K562 (cell line): ENCODE data around the gene CCDC195.

Source experiments
- CTCF ChIP-seq, 3 experiments: IDR thresholded peaks in 2 of 3; conservative IDR thresholded peaks in 1 of 3; 2 replicates each; pipeline ENCODE4 v1.5.1; 2011 to 2012; ENCODE audit warnings: low read length in 3 of 3, mild to moderate bottlenecking in 3 of 3, control low read depth in 2 of 3, improper control_type of control experiment in 1 of 3, inconsistent platforms in 1 of 3, low read depth in 1 of 3, mixed read lengths in 1 of 3, moderate library complexity in 1 of 3; ENCODE audit not compliant: insufficient read depth in 2 of 3
- EP300 ChIP-seq: IDR thresholded peaks from 2 replicates; pipeline ENCODE4 v1.6.1; 2012; ENCODE audit warnings: low read length, improper control_type of control experiment
- EZH2 ChIP-seq: IDR thresholded peaks from 2 replicates; pipeline ENCODE4 v1.6.1; 2012; ENCODE audit warnings: low read depth, mild to moderate bottlenecking, inconsistent platforms, low read length, borderline replicate concordance
- FOXA1 ChIP-seq: fragments of 450-650 bp; IDR thresholded peaks from 2 replicates; pipeline ENCODE4 v1.6.1; 2016; ENCODE audit warnings: mild to moderate bottlenecking, borderline replicate concordance
- FOXK1 ChIP-seq: sonication (generic); formaldehyde crosslinking; IDR thresholded peaks from 2 replicates; pipeline ENCODE4 v1.8.0; 2022; ENCODE audit warnings: missing genetic modification reagents, mild to moderate bottlenecking, borderline replicate concordance
- MAX ChIP-seq: sonication (generic); formaldehyde crosslinking; IDR thresholded peaks from 2 replicates; pipeline ENCODE4 v1.9.0; 2022; ENCODE audit warnings: mild to moderate bottlenecking, missing genetic modification reagents
- RNF2 ChIP-seq: sonication (generic); IDR thresholded peaks from 2 replicates; pipeline ENCODE4 v1.6.1; 2016
- TBL1XR1 ChIP-seq, 2 experiments: IDR thresholded peaks; 2 replicates each; pipeline ENCODE4 v1.6.1; 2012; ENCODE audit warnings: improper control_type of control experiment in 2 of 2, low read length in 2 of 2, mild to moderate bottlenecking in 1 of 2
- TF ChIP-seq, protein P1 (sequence below): sonication (generic); formaldehyde crosslinking; IDR thresholded peaks from 2 replicates; pipeline ENCODE4 v1.8.0; 2022; ENCODE audit warnings: missing genetic modification reagents, mild to moderate bottlenecking, moderate library complexity, borderline replicate concordance
- TF ChIP-seq, protein P2 (sequence below), 2 experiments: fragments of 450-650 bp in 1 of 2; sonication (generic) in 1 of 2; formaldehyde crosslinking in 1 of 2; IDR thresholded peaks in 1 of 2; conservative IDR thresholded peaks in 1 of 2; 2 replicates each; pipeline versions ENCODE4 v1.6.1 to v1.8.1; 2016 to 2023; ENCODE audit warnings: mild to moderate bottlenecking in 2 of 2, moderate library complexity in 2 of 2, inconsistent platforms in 1 of 2, missing genetic modification reagents in 1 of 2

DNA sequence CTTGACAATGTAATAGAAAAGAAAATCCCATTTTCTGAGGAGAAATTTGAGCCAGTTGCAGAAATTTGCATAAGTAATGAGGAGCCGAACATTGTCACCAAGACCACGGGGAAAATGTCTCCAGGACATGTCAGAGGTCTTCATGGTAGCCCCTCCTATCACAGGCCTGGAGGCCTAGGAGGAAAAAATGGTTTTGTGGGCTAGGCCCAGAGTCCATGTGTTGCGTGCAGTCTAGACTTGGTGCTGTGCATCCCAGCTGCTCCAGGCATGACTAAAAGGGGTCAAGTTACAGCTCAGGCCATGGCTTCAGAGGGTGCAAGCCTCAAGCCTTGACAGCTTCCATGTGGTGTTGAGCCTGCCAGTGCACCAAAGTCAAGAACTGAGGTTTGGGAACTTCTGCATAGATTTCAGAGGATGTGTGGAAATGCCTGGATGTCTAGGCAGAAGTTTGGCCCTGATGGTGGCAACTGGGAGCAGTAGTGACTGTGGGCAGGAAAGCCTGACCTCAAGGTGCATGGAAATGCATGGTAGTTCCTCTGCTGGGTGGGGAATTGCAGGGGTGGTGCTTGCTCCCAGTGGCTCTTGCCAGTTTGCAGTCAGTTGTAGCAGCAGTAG lies 41.9 kb upstream of the CCDC195 start:
- TF ChIP-seq RNF2 (no peak), MAX (no peak), CTCF (IDR thresholded peaks at IDR 0.05 in 2 of 3, conservative IDR thresholded peaks at IDR 0.05 in 1 of 3; ENCODE audit: insufficient read depth in 2 of 3, low read depth in 1 of 3, low read length in 3 of 3) (no peak), EZH2 (no peak), TBL1XR1 (IDR thresholded peaks at IDR 0.05; ENCODE audit: low read length in 2 of 2) (no peak), FOXK1 (CRISPR knock-in tag) (no peak), FOXA1 (no peak), EP300 (no peak)
- TF ChIP-seq, protein P1, sequence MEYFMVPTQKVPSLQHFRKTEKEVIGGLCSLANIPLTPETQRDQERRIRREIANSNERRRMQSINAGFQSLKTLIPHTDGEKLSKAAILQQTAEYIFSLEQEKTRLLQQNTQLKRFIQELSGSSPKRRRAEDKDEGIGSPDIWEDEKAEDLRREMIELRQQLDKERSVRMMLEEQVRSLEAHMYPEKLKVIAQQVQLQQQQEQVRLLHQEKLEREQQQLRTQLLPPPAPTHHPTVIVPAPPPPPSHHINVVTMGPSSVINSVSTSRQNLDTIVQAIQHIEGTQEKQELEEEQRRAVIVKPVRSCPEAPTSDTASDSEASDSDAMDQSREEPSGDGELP: no peak
- TF ChIP-seq, protein P2, sequence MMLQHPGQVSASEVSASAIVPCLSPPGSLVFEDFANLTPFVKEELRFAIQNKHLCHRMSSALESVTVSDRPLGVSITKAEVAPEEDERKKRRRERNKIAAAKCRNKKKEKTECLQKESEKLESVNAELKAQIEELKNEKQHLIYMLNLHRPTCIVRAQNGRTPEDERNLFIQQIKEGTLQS (IDR thresholded peaks at IDR 0.05): no peak
- TF ChIP-seq, protein P2 (CRISPR knock-in tag; conservative IDR thresholded peaks at IDR 0.05): no peak
